KOPT-K1 (cell line): ENCODE measurements around the gene MAST4.

Experiments
- H3K27ac ChIP-seq: fragments of 200-600 bp; sonication (generic); 2 replicates; pipeline ENCODE4 v1.5.1; 2016; ENCODE audit warnings: antibody characterized with exemption, mild to moderate bottlenecking, low read depth, low read length; ENCODE audit not compliant: poor library complexity, severe bottlenecking
- H3K36me3 ChIP-seq: fragments of 200-600 bp; sonication (generic); 2 replicates; pipeline ENCODE4 v1.5.1; 2017; ENCODE audit warnings: antibody characterized with exemption, mild to moderate bottlenecking, low read length, moderate library complexity; ENCODE audit not compliant: insufficient read depth
- H3K9me3 ChIP-seq: fragments of 200-600 bp; sonication (generic); 2 replicates; pipeline ENCODE4 v1.5.1; 2017; ENCODE audit warnings: antibody characterized with exemption, low read length, mild to moderate bottlenecking; ENCODE audit not compliant: insufficient read depth, poor library complexity, severe bottlenecking

Gene MAST4

DNA sequence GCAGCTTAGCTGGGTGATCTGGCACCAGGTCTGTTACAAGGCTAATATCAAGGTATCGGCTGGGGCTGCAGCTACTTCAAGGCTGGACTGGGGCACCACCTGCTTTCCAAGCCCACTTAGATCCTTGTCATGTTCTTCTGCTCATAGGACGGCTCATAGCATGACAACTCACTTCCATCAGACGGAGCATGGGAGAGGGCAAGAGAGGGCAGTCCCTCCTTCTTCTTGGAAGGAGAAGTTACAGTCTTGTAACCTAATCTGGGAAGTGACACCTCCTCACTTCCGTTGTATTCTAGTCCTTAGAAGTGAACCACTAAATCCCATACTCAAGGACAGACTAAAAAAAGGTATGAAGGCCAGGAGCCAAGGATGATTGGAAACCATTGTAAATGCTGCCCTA, 258.2 kb downstream of the MAST4 start:
- no peaks in the 10 kb centered on the region for H3K36me3 ChIP-seq
- no peak overlapping the region for H3K27ac ChIP-seq
- H3K9me3 ChIP-seq = no peaks in the 10 kb centered on the region

DNA sequence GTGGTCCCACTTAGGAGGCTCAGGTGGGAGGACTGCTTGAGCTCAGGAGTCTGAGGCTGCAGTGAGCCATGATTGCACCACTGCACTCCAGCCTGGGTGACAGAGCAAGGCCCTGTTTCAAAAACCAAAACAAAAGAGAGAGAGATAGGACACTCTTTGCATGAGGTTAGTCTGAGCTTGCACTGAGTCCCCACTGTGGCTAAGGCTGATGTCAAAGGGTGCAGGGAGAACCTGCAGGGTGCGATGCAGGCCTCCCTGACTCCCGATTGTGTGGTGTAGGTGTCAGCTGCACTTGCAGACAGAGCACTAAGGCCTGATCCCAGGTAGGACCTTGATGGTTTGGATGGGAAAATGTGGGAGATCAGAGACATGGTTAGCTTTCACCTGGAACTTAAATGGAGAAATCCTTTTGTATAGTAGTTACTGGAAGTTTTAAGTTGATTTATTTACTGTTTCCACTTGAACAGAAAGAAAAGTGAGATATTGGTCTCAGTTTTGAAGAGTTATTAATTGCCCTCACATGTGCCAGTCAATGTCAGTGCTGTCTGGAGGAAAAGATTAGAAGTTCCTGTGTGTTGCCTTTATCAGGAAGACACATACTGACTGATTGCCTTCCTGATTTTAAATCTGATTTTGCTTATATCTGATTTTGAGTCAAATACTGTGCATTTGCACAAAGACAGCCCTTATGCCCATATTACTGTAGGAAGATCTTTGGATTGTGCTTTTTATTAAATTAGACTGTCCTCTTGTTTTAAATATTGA, 260.0 kb downstream of the MAST4 start:
- Histone ChIP-seq H3K36me3 (no peaks in the 10 kb centered on the region), H3K9me3 (no peaks in the 10 kb centered on the region), H3K27ac (no peak overlapping the region)

DNA sequence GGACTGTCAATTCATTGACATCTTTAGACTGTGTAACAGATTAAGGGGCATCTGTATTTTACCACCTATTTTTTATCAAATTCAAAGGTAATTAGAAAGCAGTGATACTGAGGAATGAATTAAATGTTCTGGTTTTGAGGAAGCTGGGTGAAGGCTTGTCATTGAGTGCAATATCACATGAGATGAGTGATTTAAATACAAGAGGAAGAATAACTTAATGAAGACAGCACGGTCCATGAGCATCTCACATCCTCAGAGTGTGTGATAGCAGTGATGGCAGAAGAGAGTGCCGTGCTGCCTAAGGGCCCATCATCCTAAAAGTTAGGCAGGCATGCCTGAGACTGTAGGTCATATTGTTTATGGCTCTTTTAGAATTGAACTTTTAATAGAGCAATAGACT, 263.3 kb downstream of the MAST4 start:
- no peaks in the 10 kb centered on the region for H3K9me3 ChIP-seq
- H3K27ac ChIP-seq = no peak overlapping the region
- no peaks in the 10 kb centered on the region for H3K36me3 ChIP-seq

DNA sequence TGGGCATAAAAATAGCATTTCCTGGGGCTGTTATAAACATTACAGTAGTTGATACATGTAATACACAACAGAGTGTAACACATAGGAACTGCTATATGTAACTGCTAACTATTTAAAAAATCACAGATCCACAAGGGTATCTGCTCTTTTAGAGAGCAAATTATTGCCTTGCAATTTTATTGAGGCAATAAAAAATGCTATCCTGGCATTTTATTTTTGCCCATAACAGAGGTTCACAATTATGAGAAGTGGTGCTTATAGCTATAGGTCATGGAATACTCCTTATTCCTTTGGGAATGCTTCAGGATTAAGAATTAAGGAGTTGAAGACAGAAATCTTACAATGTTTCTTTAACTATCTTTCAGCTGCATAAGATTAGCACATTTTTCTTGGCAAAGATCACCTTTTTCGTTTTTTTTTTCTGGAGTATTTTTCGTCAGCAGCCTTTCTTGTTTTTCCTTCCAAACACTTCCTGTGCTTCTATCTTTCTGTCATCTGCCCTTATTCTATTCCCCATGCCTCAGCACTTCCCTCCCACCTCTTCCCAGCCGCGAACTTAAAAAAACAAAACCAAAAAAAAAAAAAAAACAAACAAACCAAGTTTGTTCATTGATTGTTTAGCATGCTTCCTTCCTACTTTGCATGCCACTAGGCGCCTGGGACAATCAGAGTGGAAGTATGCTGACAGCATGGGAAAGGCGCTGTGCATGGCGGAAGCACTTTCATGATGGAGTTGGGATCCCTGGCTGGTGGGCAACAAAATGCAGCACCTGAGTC, 264.2 kb downstream of the MAST4 start:
- no peaks in the 10 kb centered on the region for H3K9me3 ChIP-seq
- no peak overlapping the region for H3K27ac ChIP-seq
- H3K36me3 ChIP-seq = no peaks in the 10 kb centered on the region

DNA sequence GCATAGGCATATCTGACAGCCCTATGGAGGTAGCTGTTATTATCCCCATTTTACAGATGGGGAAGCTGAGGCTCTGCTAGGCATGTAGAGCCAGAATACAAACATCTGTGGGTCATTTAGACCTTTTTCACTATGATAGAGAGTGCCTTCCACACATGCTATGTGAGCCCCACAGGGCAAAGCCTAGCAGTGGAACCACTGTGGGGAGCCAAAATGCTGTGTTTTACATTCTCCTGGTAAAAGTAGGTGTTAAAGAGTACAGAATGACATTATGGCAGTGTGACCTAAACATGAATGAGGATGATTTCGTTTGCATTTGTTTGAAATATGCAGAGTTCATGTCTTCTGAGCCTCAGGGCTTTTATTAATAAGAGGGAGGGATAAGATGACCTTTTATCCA, 265.2 kb downstream of the MAST4 start:
- H3K9me3 ChIP-seq = no peaks in the 10 kb centered on the region
- no peak overlapping the region for H3K27ac ChIP-seq
- no peaks in the 10 kb centered on the region for H3K36me3 ChIP-seq

DNA sequence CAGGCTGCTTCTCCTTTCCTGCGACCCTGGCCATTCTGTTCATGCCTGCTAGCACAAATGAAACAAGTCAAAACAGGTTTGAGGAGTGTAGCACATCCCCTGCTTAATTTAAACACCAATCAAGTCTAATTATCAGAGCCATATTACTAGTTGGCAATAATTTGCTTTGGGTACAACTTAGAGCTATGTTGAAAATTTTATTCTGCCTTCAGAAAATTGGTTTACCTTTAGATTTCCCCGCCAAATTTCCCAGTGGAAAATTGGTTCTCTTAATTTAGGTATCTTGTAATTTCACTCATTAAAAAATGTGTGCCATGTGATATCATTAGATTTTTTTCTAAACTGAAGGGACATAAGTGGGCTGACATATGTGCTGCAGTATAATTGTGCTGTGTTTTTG, 265.8 kb downstream of the MAST4 start:
- Histone ChIP-seq H3K9me3 (no peaks in the 10 kb centered on the region), H3K36me3 (no peaks in the 10 kb centered on the region), H3K27ac (no peak overlapping the region)

DNA sequence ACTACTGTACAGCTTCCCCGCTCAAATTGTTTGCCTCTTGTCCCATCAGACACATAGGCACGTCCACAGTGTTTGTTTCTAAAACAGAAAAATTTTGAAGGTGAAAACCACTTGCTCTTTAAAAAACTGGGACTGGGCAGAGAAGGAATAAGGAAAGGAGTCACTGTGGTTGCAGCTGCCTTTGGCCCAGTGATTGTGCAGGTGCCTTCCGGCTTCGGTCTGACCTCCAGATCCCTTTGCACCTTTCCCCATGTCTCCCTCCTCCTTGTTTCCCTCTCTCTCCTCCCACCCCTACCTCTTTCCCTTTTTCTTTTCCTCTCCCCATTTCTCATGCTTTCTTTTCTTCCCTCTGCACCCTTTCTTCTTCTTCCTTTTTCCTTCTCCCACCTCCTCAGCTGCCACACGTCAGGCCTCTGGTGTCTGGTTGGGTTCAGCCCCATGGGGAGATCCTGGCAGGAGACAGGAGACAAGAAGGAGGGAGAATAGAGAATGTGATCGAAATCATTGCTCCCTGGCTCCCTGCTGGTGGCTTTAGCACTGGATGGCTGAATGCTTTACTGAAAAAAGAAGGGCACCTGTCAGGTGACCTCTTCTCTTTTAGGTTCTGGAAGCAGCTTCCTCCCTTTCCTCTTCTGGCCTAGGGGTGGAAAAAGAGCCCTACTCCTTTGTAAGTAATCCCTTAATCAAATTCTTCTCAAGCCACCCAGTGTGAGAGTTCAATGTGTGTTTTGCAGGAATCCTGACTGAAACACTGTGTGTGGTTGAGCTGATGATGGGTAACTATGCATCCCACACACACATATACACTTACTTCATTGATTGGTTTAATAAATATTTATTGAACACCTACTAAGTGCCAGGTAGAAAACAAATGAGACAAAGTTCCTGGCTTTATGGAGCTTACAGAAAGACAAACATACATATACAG, 267.3 kb downstream of the MAST4 start:
- H3K9me3 ChIP-seq = no peaks in the 10 kb centered on the region
- H3K36me3 ChIP-seq = no peaks in the 10 kb centered on the region
- H3K27ac ChIP-seq = no peak overlapping the region

DNA sequence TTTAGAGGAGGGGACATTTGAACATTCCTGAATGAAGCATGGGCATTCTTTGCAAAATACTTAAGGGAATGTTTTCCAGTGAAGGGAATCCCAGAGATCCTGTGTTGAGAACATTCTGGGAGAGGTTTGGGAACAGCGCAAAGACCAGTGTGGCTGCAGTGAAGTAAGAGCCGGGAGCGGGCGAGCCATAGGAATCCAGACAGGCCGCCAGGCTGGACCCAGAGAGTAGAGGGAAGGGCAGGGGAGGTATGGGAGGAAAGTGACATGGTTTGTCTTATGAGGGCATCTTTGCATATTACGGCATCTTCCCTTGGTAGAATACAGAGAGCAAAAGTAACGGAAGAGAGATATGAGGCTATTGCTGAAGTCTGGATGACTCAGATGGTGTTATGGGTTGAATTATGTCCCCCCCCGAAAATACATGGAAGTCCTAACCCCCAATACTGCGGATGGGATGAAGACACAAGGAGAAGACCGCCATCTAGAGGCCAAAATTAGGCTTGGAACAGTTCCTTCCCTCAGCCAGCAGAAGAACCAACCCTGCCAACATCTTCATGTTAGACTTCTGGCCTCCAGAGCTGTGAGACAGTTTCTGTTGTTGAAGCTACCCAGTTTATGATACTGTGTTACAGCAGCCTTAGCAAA, 268.2 kb downstream of the MAST4 start:
- Histone ChIP-seq H3K9me3 (no peaks in the 10 kb centered on the region), H3K36me3 (no peaks in the 10 kb centered on the region), H3K27ac (no peak overlapping the region)

DNA sequence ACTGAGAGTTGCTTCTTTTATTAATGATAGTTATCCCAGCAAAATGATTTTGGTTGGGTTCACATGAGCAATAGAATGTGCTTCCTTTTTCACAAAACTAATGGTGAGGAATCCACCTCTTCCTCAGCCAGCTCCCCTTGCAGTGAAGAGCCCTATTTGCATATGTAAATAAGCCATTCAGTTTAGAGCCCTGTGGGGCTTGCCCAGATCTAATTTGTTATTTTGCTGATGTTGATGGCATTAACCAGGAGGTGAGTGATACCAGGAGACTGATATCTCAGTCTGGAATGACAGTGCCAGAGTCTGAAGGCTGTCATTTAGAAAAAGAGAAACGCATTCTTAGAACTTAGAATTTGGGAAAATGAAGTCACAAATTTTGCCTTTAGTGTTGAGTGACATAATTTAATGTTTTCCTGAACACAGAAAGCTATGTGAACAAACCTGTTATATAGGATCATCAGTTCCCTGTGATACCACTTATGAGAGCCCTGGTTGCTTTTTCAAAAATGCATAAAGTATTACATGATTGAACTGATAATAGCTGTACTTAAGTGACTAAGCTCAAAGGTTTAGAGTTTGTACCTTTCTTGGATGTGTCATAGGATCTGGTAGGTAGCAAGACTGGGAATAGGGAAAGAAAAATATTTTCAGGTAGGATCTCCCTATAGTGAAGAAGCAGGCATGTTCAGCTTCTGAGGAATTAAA, 271.6 kb downstream of the MAST4 start:
- Histone ChIP-seq H3K36me3 (no peaks in the 10 kb centered on the region), H3K9me3 (no peaks in the 10 kb centered on the region), H3K27ac (no peak overlapping the region)

DNA sequence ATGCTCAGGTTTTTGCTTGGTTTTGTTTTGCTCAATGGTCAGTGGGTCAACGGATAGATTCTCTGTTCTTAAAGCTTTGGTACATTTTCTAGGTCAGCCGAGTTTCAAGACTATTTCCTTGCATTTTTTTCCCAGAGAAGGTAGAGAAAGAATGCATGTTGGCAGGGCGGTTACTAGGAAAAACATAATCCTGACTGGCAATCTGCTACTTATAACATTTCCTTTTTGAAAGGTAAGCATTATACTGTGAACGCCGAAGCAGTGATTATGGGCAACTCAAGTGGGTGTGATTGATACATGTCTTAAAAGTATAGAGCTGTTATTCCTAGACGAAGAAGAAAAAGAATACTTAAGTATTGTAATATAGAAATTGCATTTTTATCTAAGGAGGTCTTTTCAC, 273.2 kb downstream of the MAST4 start:
- Histone ChIP-seq H3K27ac (no peak overlapping the region), H3K36me3 (no peaks in the 10 kb centered on the region), H3K9me3 (no peaks in the 10 kb centered on the region)

DNA sequence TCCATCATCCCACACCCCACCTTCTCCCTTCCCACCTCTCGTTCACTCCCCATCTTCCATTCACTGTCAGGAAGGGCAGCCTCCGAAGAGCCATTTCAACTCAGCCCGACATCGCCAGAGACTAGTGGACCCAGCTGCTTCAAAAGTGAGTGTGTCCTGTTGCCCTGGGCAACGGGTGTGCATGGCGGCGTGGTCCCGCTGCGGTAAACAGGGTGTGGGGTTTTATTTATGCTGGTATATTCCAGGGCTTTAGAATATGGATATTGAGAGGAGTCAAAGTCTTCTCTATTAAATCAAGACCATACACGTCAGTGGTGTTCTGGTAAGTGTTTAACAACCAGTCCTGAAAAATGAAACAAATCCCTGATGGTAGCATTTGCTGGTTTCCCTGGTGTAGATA, 274.5 kb downstream of the MAST4 start:
- H3K27ac ChIP-seq = no peak overlapping the region
- no peaks in the 10 kb centered on the region for H3K9me3 ChIP-seq
- H3K36me3 ChIP-seq = no peaks in the 10 kb centered on the region

DNA sequence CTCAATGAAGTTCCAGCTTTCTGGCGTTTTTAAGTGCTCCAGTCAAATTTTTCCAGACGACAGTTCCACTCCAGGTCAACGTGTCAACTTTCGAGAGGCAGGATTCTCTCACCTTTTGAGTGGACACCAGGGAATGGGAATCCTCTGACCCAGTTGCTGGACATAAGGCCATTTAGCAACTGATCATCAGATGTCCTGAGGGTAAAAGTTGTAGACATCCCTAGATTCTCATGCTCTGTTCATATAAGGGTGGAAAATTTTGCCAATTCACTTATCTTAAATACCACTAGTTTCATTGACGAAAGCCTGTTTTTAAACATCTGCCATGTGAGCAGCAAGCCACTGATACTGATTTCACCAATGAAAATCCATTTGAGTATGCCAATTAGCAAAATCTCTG, 275.5 kb downstream of the MAST4 start:
- no peaks in the 10 kb centered on the region for H3K9me3 ChIP-seq

DNA sequence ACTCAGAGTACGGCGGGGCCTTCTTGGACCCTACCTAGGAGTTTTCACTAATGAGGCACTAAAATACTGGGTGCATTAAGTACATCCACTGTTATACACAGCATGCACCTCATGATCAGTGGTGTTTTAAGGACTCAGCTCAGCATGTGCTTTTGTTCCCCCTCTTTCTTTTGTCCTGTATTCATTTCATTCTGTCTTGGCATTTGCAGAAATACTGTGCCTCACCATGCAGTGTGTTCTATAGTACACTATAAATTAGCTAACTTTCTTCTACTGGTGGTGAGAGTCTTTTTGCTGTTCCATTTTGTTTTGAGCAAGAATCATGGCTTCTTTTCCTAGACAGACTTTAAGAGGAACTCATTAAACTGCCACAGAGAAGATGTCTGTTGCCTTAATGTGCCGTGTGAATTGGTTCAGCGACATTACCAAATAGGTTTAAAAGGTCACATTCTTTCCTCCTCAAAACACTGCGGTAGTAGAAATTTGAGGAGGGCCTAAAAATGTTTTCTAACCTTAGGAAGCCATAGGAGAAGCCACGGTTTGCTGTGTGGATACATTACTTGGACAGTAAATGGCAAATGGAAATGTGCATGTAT, 276.6 kb downstream of the MAST4 start:
- no peaks in the 10 kb centered on the region for H3K9me3 ChIP-seq
- H3K27ac ChIP-seq = no peak overlapping the region
- no peaks in the 10 kb centered on the region for H3K36me3 ChIP-seq

More for the DNA sequence above, 275.5 kb downstream of the MAST4 start:
- Histone ChIP-seq H3K36me3 (no peaks in the 10 kb centered on the region), H3K27ac (no peak overlapping the region)

DNA sequence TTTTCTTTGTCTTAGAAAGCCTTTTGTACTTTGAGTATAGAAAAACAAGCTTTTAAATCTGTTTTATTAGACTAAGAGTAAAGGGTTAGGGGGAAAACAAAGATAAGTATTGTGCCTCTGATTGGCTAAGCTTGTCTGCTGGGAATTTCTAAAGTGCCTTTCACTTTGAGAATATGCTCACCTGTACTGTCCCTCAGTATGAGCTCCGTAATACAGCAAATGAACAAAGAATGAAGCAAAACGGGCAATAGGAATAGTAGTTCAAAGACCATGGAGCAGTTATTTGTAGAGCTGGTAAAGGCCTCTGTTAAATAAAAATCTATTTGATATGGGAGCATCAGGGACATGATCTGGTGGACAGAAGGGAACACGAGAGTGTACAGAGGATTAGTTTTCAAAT, 277.8 kb downstream of the MAST4 start:
- Histone ChIP-seq H3K9me3 (no peaks in the 10 kb centered on the region), H3K36me3 (no peaks in the 10 kb centered on the region), H3K27ac (no peak overlapping the region)
